Measurements from ENCODE around the gene PPP4R4. TPM values are rescaled to one million over a fixed set of nuclear protein-coding genes. Genes with fewer than 3 reads are reported as not detected.

PPP4R4 gene
- total and polyA plus RNA-seq, 2 experiments from 2014 or later: 3.0 to 11.1 TPM

- TF ChIP-seq CTCF (conservative IDR thresholded peaks at IDR 0.05; ENCODE audit: low read depth in 2 of 2): no peak
- TF ChIP-seq EZH2 (IDR thresholded peaks at IDR 0.05; ENCODE audit: low read depth, unreplicated experiment): peak; percentile 33
- Histone ChIP-seq H2AFZ (peak overlapping the region; percentile 83), H3K4me1 (ENCODE audit: insufficient read depth) (peaks cover 17% of the 10 kb centered on the region), H4K20me1 (replicated peaks; ENCODE audit: insufficient read depth) (no peaks in the 10 kb centered on the region), H3K4me3 (peak overlapping the region; percentile 90), H3K36me3 (ENCODE audit: insufficient read depth) (no peaks in the 10 kb centered on the region), H3K27me3 (ENCODE audit: insufficient read depth) (peaks cover 37% of the 10 kb centered on the region), H3K9me2 (ENCODE audit: insufficient read depth) (no peaks in the 10 kb centered on the region), H3K4me2 (peak overlapping the region; percentile 98), H3F3A (replicated peaks; ENCODE audit: low read depth) (peaks cover 4% of the 10 kb centered on the region; the same call in 1 of the 2 replicates), H3K27ac (ENCODE audit: low read depth) (no peak overlapping the region), H3K79me2 (replicated peaks; ENCODE audit: insufficient read depth) (no peaks in the 10 kb centered on the region; the same call in 1 of the 2 replicates)
- peaks cover 9% of the 10 kb centered on the region for H3K27me3 Mint-ChIP-seq (ENCODE audit: insufficient read depth, low read depth, poor library complexity)
- no peaks in the 10 kb centered on the region; the same call in 2 of the 3 replicates for H3K9me3 Mint-ChIP-seq
- peaks cover 3% of the 10 kb centered on the region; the same call in 1 of the 3 replicates for H3K36me3 Mint-ChIP-seq (ENCODE audit: low read depth)
- DNase-seq (ENCODE audit: low spot score): peak; percentile 64
- H3K4me3 Mint-ChIP-seq: peak overlapping the region; percentile 87
- peaks cover 30% of the 10 kb centered on the region for H3K4me1 Mint-ChIP-seq
- peak; percentile 45 for ATAC-seq
- no peak overlapping the region; the same call in 1 of the 2 replicates for H3K27ac Mint-ChIP-seq
Observed at GRCh38 chr14:94175011-94175745, 1.1 kb downstream of the PPP4R4 start.

GRCh38 chr14:94175747-94176146, 1.6 kb downstream of the PPP4R4 start:
- no peaks in the 10 kb centered on the region; the same call in 2 of the 3 replicates for H3K9me3 Mint-ChIP-seq
- H3K27ac Mint-ChIP-seq: no peak overlapping the region
- peaks cover 9% of the 10 kb centered on the region for H3K27me3 Mint-ChIP-seq (ENCODE audit: insufficient read depth, low read depth, poor library complexity)
- ATAC-seq (no peak), DNase-seq (ENCODE audit: low spot score) (no peak)
- H3K4me1 Mint-ChIP-seq: peaks cover 35% of the 10 kb centered on the region
- Histone ChIP-seq H3K4me2 (peak overlapping the region; percentile 98), H3K79me2 (replicated peaks; ENCODE audit: insufficient read depth) (no peaks in the 10 kb centered on the region; the same call in 1 of the 2 replicates), H3K4me3 (peak overlapping the region; percentile 90), H2AFZ (peak overlapping the region; percentile 83), H3K36me3 (ENCODE audit: insufficient read depth) (no peaks in the 10 kb centered on the region), H4K20me1 (replicated peaks; ENCODE audit: insufficient read depth) (no peaks in the 10 kb centered on the region), H3K4me1 (ENCODE audit: insufficient read depth) (peaks cover 17% of the 10 kb centered on the region), H3F3A (replicated peaks; ENCODE audit: low read depth) (peaks cover 4% of the 10 kb centered on the region; the same call in 1 of the 2 replicates), H3K9me2 (ENCODE audit: insufficient read depth) (no peaks in the 10 kb centered on the region), H3K27ac (ENCODE audit: low read depth) (no peak overlapping the region), H3K27me3 (ENCODE audit: insufficient read depth) (peaks cover 37% of the 10 kb centered on the region)
- peaks cover 3% of the 10 kb centered on the region; the same call in 1 of the 3 replicates for H3K36me3 Mint-ChIP-seq (ENCODE audit: low read depth)
- H3K4me3 Mint-ChIP-seq: peak overlapping the region; percentile 87
- no peak for TF ChIP-seq POLR2AphosphoS5 (IDR thresholded peaks at IDR 0.05; ENCODE audit: low read depth)

GRCh38 chr14:94176808-94177207, 2.7 kb downstream of the PPP4R4 start:
- no peak for DNase-seq (ENCODE audit: low spot score)
- Mint-ChIP-seq H3K27me3 (ENCODE audit: insufficient read depth, low read depth, poor library complexity) (peaks cover 9% of the 10 kb centered on the region), H3K9me3 (no peaks in the 10 kb centered on the region; the same call in 2 of the 3 replicates), H3K36me3 (ENCODE audit: low read depth) (peaks cover 3% of the 10 kb centered on the region; the same call in 1 of the 3 replicates), H3K4me3 (0 out of 3 replicates have a peak overlapping the region, but pooled peaks have one; percentile 2), H3K4me1 (peaks cover 39% of the 10 kb centered on the region), H3K27ac (no peak overlapping the region)
- Histone ChIP-seq H3K27ac (ENCODE audit: low read depth) (no peak overlapping the region), H4K20me1 (replicated peaks; ENCODE audit: insufficient read depth) (no peaks in the 10 kb centered on the region), H3K4me3 (no peak overlapping the region), H3K4me2 (no peak overlapping the region), H3K79me2 (replicated peaks; ENCODE audit: insufficient read depth) (peaks cover 4% of the 10 kb centered on the region; the same call in 1 of the 2 replicates), H3K9me2 (ENCODE audit: insufficient read depth) (no peaks in the 10 kb centered on the region), H3K36me3 (ENCODE audit: insufficient read depth) (no peaks in the 10 kb centered on the region), H2AFZ (no peak overlapping the region), H3F3A (replicated peaks; ENCODE audit: low read depth) (peaks cover 4% of the 10 kb centered on the region; the same call in 1 of the 2 replicates), H3K27me3 (ENCODE audit: insufficient read depth) (peaks cover 32% of the 10 kb centered on the region), H3K4me1 (ENCODE audit: insufficient read depth) (peaks cover 17% of the 10 kb centered on the region)
- ATAC-seq: no peak
- no peak for TF ChIP-seq EZH2phosphoT487 (IDR thresholded peaks at IDR 0.05; ENCODE audit: unreplicated experiment)
- TF ChIP-seq ZNF462 (CRISPR knock-in tag; IDR thresholded peaks at IDR 0.05): no peak
- TF ChIP-seq JUNB (IDR thresholded peaks at IDR 0.05; ENCODE audit: unreplicated experiment): no peak
- TF ChIP-seq ZNF331 (CRISPR knock-in tag; IDR thresholded peaks at IDR 0.05; ENCODE audit: low read depth): no peak

Measured in GM23338 (cell line).